ENCODE measurements around the gene LACRT.

DNA sequence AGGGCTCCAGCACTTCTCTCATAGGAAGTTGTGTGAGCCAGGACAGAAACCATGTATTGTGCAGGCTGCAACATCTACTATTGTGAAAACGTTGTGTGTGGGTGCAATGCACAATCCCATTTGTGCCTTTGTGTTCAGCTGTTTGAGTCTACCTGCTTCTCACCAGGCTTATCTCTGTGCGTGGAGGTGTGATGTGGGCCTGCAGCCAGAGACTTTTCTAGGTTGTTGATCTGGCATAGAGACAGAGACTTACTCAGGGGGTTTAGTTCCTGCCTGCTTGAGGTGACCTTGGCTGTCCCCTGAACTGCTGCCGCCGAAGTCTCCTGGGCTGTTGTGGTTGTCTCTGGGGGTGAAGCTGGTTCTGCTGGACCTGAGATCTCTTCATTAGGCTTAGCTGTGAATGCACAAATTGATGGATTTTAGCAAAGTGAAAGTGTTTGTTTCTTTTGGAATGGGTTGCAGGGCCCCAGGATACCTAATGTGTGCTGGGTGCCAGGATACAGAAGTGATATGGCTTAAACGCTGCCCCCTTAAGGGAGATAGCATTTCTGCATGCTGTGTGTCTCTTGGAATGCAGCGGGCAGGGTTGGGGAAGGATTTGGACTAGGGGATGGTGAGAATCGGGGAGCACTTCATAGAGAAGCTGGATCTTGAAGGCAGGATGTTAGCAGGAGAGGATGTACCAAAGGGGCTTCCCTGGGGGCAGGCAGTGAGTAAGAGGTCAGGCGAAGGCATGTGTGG lies 2.5 kb downstream of the LACRT start:
- no peak for TF ChIP-seq EZH2 (IDR thresholded peaks at IDR 0.05; ENCODE audit: insufficient read depth, poor library complexity, severe bottlenecking)
- no peak for TF ChIP-seq EZH2phosphoT487 (IDR thresholded peaks at IDR 0.05; ENCODE audit: insufficient read depth, low read depth)
